Measurements from ENCODE around the gene PRKN.
"Not testable (repeated sequence)": the region's sequence is repeated elsewhere in the genome, so short reads cannot be mapped to it uniquely, and the experiment has no call there.

The PRKN gene

DNA sequence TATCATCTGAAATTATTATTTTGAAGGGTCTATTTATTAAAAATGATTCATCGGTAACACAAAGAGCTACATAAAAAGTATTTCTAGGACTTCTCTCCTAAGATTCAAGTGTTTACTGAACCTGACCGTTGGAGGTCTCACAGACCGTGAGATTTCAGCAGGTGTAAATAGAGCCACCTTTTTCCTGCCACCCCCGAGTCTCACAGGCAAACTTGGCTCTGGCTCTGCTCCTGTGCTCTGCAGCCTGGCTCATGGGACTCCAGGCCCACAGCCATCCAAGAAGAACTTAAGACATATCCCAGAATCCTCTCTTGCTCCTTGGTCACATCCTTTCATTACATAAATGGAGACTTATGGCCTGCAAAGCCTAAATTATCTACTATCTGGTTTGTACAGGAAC, 1385.9 kb downstream of the PRKN start:
- no peak overlapping the region for H3K4me3 ChIP-seq (ENCODE audit: low read depth, low read length)
- TF ChIP-seq, protein P1, sequence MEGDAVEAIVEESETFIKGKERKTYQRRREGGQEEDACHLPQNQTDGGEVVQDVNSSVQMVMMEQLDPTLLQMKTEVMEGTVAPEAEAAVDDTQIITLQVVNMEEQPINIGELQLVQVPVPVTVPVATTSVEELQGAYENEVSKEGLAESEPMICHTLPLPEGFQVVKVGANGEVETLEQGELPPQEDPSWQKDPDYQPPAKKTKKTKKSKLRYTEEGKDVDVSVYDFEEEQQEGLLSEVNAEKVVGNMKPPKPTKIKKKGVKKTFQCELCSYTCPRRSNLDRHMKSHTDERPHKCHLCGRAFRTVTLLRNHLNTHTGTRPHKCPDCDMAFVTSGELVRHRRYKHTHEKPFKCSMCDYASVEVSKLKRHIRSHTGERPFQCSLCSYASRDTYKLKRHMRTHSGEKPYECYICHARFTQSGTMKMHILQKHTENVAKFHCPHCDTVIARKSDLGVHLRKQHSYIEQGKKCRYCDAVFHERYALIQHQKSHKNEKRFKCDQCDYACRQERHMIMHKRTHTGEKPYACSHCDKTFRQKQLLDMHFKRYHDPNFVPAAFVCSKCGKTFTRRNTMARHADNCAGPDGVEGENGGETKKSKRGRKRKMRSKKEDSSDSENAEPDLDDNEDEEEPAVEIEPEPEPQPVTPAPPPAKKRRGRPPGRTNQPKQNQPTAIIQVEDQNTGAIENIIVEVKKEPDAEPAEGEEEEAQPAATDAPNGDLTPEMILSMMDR (IDR thresholded peaks at IDR 0.05; ENCODE audit: low read depth, low read length), result no peak

DNA sequence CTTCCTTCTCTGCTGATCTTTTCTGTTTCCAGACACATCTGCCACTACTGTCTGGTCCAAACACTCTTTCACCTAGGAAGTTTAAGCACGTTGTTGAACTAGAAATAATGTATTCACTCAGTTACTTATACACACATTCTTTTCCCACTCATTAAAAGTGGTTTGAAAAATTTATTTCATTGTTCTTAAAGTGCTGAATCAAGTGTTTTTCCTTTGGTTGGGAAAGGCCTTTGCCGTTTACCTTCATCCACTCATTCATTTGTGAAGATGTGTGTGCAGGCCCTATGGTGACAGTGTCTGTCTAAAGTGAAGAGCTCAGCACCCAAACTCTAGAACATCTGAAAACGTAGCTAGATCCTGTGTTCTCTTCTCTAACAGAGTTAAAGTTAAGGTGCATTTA, 1389.6 kb downstream of the PRKN start:
- H3K4me3 ChIP-seq (ENCODE audit: low read depth, low read length), result no peak overlapping the region
- TF ChIP-seq, protein P1 (IDR thresholded peaks at IDR 0.05; ENCODE audit: low read depth, low read length), result no peak

DNA sequence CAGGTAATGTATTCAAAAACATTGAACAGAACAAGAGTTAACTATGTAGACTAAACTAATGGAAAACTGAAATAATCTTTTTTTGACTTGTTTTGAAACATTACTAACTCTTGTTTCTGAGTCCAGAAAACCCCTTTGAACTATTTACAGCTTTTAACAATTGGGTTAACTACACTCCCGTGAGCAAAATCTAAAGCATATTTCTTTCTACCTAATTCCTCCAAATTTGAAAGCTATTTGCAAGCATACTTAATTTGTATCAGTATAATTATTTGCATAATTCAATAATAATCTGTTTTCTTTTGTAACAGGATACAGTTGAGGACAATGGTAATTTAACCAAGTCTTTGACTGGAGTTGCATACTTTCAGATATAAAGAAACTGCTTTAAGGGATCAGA, 1391.1 kb downstream of the PRKN start:
- no peak overlapping the region for H3K4me3 ChIP-seq (ENCODE audit: low read depth, low read length)
- TF ChIP-seq, protein P1 (IDR thresholded peaks at IDR 0.05; ENCODE audit: low read depth, low read length), result no peak

DNA sequence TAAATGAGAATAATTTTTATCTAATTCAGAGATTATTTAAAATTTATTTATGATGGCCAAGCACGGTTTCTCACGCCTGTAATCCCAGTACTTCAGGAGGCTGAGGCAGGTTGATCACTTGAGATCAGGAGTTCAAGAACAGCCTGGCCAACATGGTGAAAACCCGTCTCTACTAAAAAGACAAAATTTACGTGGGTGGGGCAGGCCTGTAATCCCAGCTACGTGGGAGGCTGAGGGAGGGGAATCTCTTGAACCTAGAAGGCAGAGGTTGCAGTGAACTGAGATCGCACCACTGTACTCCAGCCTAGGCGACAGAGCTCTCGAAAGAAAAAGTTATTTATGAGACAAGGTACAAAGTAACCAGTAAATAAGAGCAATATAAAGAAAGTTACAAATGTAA, 1394.2 kb downstream of the PRKN start:
- TF ChIP-seq, protein P1 (IDR thresholded peaks at IDR 0.05; ENCODE audit: low read depth, low read length), result no peak

DNA sequence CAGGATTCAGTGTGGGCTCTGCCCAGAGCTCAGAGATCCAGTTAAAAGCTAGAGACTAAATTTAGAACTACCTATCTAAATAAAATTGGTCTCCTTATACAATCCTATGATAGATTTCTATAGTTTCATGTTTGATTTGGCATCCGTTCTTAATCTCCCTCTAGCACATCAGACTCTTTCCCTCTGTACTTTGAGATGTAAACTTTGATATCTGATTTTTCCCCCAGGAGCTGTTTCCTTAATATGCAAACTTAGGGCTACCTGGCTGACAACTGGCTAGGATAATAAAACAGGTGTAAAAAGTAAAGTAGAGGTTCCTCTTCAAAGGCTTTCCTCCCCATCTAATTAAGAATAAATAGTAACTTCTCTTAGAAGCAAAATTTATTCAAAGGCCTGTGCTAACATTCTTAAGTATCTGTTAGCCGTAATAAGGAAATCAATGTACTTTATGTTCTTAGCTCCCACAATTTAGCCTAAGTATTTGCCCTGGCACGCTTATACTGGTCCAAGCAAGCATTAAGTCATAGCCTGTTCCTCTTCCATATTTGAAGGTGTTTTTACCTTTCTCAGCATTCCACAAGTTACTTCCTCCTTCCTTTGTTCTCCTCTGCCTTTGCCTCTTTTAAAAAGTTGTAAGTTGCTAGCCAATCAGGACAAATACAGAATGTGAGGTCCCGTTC, 1396.0 kb downstream of the PRKN start:
- H3K4me3 ChIP-seq (ENCODE audit: low read depth, low read length), result not testable (repeated sequence)

More for the DNA sequence above, 1394.2 kb downstream of the PRKN start:
- H3K4me3 ChIP-seq (ENCODE audit: low read depth, low read length), result no peak overlapping the region

DNA sequence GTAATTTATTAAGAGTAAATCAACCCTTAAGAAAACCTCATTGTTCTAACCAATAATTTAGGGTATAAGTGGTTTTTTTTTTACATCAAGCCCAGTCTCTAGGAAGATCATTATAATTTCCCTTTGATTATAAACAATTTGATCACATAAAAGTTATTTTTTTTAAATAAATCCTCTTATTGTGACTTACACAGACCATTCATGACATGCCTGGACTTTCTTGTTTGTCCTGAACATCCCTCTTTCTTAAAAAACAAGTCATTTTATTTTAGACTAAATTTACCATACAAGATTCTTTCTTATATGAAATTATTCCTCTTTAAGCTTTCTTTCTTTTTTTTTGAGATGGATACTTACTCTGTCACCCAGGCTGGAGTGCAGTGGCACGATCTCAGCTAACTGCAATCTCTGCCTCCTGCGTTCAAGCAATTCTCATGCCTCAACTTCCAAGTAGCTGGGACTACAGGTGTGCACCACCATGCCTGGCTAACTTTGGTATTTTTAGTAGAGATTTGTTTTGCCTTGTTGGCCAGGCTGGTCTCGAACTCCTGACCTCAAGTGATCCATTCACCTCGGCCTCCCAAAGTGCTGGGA, 1400.1 kb downstream of the PRKN start:
- H3K4me3 ChIP-seq (ENCODE audit: low read depth, low read length), result no peak overlapping the region
- TF ChIP-seq, protein P1 (IDR thresholded peaks at IDR 0.05; ENCODE audit: low read depth, low read length), result no peak

DNA sequence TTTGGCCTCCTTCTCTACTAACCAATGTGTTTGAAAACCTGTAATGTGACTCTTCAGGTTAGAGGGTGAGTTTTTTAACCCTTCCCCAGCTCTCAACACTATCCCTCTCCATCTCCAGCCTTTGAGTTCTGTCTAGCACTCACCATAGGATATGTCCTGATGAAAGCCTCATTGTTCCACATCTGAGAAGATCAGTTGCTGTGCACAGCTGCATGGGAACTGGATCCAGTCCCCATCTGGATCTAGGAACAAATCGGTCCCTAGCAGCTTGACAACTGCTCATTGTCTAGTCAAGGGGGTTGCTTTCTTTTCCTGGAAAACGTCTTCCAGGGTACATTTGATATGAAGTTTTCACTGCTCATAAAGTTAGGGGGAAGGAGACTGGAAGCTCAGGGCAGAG, 1408.3 kb downstream of the PRKN start:
- TF ChIP-seq, protein P1 (IDR thresholded peaks at IDR 0.05; ENCODE audit: low read depth, low read length), result no peak
- no peak overlapping the region for H3K4me3 ChIP-seq (ENCODE audit: low read depth, low read length)

DNA sequence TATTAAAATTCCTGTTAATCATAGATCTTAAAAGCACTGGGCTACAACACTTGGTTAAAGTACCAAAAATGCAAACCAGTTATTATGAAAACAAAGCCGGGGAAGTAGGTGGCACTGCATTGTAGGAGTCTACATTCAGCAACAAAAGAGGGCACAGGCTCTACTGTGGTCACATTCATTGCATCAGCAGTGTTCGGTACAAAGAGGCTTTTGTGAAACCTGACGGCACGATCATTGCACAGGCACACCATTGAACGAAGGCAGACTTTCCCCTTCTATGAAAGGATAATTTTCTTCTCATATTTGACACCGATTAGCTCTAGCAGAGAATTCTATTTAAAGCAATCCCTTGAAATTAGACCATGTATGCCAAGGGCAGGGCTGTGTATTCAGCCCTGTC, 1409.1 kb downstream of the PRKN start:
- H3K4me3 ChIP-seq (ENCODE audit: low read depth, low read length), result no peak overlapping the region
- TF ChIP-seq, protein P1 (IDR thresholded peaks at IDR 0.05; ENCODE audit: low read depth, low read length), result no peak

Measured in WI38 (cell line).